Measurements from ENCODE around the gene PLA2G2C.

PLA2G2C gene

DNA sequence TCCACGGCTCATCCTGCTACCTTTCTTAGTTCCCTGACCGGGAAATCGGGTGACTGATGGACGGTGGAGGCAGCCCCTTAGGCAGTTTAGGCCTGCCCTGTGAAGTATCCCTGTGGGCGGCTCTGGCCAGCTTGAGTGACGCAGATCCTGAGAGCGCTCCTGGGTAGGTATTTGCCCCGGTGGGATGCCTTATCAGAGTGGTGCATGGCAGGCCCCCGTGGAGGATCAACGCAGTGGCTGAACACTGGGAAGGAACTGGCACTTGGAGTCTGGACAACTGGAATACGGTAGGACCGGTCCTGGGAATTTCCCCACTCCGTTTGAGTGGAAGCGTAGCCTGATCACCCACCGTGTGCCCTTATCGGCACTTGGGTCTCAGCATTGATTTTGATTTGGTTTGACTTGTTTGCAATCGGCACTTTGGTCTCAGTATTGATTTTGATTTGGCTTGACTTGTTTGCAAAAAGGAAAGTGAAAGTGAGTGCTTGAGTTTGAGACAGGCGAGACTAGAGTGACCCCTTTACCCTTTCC, 32.0 kb downstream of the PLA2G2C start:
- Histone ChIP-seq H3K4me3 (ENCODE audit: low read depth in 1 of 2, low read length in 2 of 2) (no peak overlapping the region), H3K9me3 (ENCODE audit: insufficient read depth, low read length, severe bottlenecking) (peaks cover 10% of the 10 kb centered on the region), H3K4me2 (ENCODE audit: insufficient read depth, low read length) (no peak overlapping the region), H3K36me3 (ENCODE audit: insufficient read depth, low read length) (no peaks in the 10 kb centered on the region), H2AFZ (ENCODE audit: low read depth, low read length) (no peak overlapping the region), H3K9ac (ENCODE audit: low read depth, low read length) (no peak overlapping the region), H3K27ac (ENCODE audit: low read length) (no peak overlapping the region), H3K27me3 (ENCODE audit: insufficient read depth, low read length, poor library complexity) (no peaks in the 10 kb centered on the region), H4K20me1 (ENCODE audit: insufficient read depth, low read length) (no peaks in the 10 kb centered on the region), H3K79me2 (ENCODE audit: insufficient read depth, low read length) (no peaks in the 10 kb centered on the region), H3K4me1 (ENCODE audit: insufficient read depth, low read length) (peaks cover 9% of the 10 kb centered on the region)
- no peak for ATAC-seq (ENCODE audit: insufficient read depth, low read depth)
- DNase-seq = no peak
- no peak for TF ChIP-seq EZH2 (IDR thresholded peaks at IDR 0.05; ENCODE audit: borderline replicate concordance, low read depth, low read length, severe bottlenecking)
- TF ChIP-seq, protein P1, sequence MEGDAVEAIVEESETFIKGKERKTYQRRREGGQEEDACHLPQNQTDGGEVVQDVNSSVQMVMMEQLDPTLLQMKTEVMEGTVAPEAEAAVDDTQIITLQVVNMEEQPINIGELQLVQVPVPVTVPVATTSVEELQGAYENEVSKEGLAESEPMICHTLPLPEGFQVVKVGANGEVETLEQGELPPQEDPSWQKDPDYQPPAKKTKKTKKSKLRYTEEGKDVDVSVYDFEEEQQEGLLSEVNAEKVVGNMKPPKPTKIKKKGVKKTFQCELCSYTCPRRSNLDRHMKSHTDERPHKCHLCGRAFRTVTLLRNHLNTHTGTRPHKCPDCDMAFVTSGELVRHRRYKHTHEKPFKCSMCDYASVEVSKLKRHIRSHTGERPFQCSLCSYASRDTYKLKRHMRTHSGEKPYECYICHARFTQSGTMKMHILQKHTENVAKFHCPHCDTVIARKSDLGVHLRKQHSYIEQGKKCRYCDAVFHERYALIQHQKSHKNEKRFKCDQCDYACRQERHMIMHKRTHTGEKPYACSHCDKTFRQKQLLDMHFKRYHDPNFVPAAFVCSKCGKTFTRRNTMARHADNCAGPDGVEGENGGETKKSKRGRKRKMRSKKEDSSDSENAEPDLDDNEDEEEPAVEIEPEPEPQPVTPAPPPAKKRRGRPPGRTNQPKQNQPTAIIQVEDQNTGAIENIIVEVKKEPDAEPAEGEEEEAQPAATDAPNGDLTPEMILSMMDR (IDR thresholded peaks at IDR 0.05; ENCODE audit: borderline replicate concordance, extremely low read depth, low read length, poor library complexity, severe bottlenecking) = no peak

DNA sequence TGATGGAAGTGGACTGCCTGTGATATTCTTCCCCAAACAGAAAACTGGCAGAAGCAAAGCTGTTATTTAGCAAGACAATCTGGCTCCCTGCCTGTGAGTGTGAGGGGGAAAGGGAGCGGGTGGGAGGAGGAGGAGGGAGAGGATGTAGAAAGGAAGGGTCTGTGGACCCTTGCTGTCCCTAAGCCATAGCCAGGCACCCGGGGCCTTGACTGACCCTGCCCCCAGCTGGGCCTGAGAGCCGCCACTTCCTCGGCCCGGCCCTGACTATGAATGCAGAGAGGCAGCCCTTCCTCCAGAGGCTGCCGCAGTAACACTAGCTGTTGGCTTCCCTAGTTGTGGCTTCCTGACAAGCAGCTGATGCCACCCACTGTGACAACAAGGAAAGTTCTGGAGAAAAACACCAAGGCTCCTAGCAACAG, 33.3 kb downstream of the PLA2G2C start:
- Histone ChIP-seq H3K4me1 (ENCODE audit: insufficient read depth, low read length) (peaks cover 9% of the 10 kb centered on the region), H3K27me3 (ENCODE audit: insufficient read depth, low read length, poor library complexity) (no peaks in the 10 kb centered on the region), H3K79me2 (ENCODE audit: insufficient read depth, low read length) (no peaks in the 10 kb centered on the region), H3K9ac (ENCODE audit: low read depth, low read length) (no peak overlapping the region), H3K36me3 (ENCODE audit: insufficient read depth, low read length) (no peaks in the 10 kb centered on the region), H2AFZ (ENCODE audit: low read depth, low read length) (no peak overlapping the region), H3K27ac (ENCODE audit: low read length) (no peak overlapping the region), H3K4me3 (ENCODE audit: low read depth in 1 of 2, low read length in 2 of 2) (no peak overlapping the region), H3K9me3 (ENCODE audit: insufficient read depth, low read length, severe bottlenecking) (no peaks in the 10 kb centered on the region), H3K4me2 (ENCODE audit: insufficient read depth, low read length) (no peak overlapping the region), H4K20me1 (ENCODE audit: insufficient read depth, low read length) (no peaks in the 10 kb centered on the region)
- DNase-seq = no peak
- no peak for ATAC-seq (ENCODE audit: insufficient read depth, low read depth)
- TF ChIP-seq, protein P1 (IDR thresholded peaks at IDR 0.05; ENCODE audit: borderline replicate concordance, extremely low read depth, low read length, poor library complexity, severe bottlenecking) = no peak
- TF ChIP-seq EZH2 (IDR thresholded peaks at IDR 0.05; ENCODE audit: borderline replicate concordance, low read depth, low read length, severe bottlenecking) = no peak

DNA sequence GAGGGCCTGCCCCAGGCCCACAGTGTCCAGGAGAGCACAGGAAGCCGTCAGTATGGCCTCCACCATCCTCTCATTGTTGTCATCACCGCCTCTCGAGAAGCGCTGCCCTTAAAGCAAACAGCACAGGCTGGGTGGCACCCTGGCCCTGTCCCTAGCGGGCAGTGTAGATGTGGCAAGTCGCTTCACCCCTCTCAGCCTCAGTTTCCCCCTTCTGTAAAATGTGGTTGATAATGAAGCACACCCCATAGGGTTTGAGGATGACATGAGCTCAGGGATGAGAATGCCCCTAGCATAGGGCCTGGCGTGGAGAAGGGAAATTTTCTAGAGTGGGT, 33.8 kb downstream of the PLA2G2C start:
- Histone ChIP-seq H3K36me3 (ENCODE audit: insufficient read depth, low read length) (no peaks in the 10 kb centered on the region), H3K9ac (ENCODE audit: low read depth, low read length) (no peak overlapping the region), H3K27ac (ENCODE audit: low read length) (no peak overlapping the region), H3K4me2 (ENCODE audit: insufficient read depth, low read length) (0 out of 2 replicates have a peak overlapping the region, but pooled peaks have one; percentile 51), H4K20me1 (ENCODE audit: insufficient read depth, low read length) (no peaks in the 10 kb centered on the region), H3K27me3 (ENCODE audit: insufficient read depth, low read length, poor library complexity) (no peaks in the 10 kb centered on the region), H2AFZ (ENCODE audit: low read depth, low read length) (no peak overlapping the region), H3K4me1 (ENCODE audit: insufficient read depth, low read length) (peaks cover 9% of the 10 kb centered on the region), H3K9me3 (ENCODE audit: insufficient read depth, low read length, severe bottlenecking) (no peaks in the 10 kb centered on the region), H3K79me2 (ENCODE audit: insufficient read depth, low read length) (no peaks in the 10 kb centered on the region), H3K4me3 (ENCODE audit: low read depth in 1 of 2, low read length in 2 of 2) (no peak overlapping the region)
- no peak for DNase-seq
- ATAC-seq (ENCODE audit: insufficient read depth, low read depth) = peak; percentile 34; the same call in 2 of the 3 replicates
- TF ChIP-seq, protein P1 (IDR thresholded peaks at IDR 0.05; ENCODE audit: borderline replicate concordance, extremely low read depth, low read length, poor library complexity, severe bottlenecking) = no peak
- no peak for TF ChIP-seq EZH2 (IDR thresholded peaks at IDR 0.05; ENCODE audit: borderline replicate concordance, low read depth, low read length, severe bottlenecking)
